ENCODE measurements around the gene CA11.

DNA sequence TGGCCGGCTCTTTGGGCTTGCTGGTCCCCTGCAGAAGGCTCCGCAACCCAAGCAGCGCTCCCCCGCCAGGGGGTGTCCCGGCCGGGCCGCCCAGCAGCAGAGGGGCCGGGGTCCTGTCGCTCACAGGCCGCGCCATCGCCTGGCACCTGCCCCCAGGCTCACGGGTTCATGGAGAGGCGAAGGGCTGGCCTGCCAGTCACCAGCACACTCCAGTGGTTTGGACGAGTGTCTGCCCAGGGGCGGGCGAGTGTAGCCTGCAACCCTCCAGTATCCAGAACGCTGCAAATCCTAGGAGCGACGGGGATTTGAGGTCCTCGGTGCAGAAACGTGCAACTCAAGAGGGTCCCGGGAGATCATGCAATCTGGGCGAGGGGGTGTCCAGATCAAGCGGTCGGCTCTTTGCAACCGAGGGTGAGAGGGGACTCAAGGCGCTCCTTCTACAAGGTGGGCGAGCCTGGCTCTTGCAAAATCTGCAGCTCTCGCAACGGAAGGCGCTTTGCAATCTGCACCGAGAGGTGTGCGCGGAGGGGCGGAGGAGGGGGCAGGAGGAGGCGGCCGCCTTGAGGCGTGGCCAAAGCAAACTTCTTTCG is 9.0 kb downstream of the CA11 start, which contains the start of gene DBP:
- no peak for TF ChIP-seq EZH2 (IDR thresholded peaks at IDR 0.05; ENCODE audit: insufficient read depth, low read length)
- TF ChIP-seq, protein P1, sequence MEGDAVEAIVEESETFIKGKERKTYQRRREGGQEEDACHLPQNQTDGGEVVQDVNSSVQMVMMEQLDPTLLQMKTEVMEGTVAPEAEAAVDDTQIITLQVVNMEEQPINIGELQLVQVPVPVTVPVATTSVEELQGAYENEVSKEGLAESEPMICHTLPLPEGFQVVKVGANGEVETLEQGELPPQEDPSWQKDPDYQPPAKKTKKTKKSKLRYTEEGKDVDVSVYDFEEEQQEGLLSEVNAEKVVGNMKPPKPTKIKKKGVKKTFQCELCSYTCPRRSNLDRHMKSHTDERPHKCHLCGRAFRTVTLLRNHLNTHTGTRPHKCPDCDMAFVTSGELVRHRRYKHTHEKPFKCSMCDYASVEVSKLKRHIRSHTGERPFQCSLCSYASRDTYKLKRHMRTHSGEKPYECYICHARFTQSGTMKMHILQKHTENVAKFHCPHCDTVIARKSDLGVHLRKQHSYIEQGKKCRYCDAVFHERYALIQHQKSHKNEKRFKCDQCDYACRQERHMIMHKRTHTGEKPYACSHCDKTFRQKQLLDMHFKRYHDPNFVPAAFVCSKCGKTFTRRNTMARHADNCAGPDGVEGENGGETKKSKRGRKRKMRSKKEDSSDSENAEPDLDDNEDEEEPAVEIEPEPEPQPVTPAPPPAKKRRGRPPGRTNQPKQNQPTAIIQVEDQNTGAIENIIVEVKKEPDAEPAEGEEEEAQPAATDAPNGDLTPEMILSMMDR (IDR thresholded peaks at IDR 0.05; ENCODE audit: insufficient read depth, low read depth, low read length) = no peak
